ENCODE results near the gene MED12L.

DNA sequence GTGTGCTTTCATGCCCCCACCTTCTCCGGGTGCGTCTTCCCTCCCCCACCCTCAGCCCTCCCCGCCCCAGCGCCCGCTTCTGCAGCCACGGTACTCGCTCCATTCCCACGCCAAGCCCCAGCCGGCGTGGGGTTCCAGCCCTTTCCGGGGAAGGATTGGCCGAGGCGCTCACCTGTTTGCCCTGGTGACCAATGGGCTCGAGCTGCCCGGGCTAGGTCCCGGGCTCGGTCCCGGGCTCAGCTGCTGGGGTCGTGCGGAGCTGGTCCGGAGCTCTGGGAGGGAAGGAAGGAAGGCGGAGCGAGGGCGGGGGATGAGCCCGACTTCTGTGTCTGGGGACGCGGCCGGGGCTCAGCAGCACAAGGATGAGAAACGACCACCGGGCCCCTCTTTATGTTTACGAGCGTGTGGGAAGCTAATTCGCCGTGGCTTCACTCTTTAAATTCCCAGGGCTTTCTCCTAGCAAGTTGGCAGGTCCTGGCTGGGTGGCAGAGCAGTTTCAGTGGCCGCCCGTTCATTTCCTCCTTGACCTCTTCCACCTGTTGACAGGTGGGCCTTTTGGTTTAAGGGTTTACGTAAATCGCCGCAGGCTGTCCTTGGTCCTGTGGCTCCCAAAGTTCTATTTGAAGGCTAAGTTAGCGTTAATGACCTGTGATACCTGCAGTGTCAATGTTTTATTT is 375.4 kb downstream of the MED12L start, which contains the start of gene IGSF10:
- no peak for TF ChIP-seq CTCF (IDR thresholded peaks at IDR 0.05)
- no peak for TF ChIP-seq POLR2AphosphoS5 (IDR thresholded peaks at IDR 0.05)
